ENCODE data around the gene PCBP3. TPM values are rescaled to one million over a fixed set of nuclear protein-coding genes. Genes with fewer than 3 reads are reported as not detected.
"Not testable (repeated sequence)": the region's sequence is repeated elsewhere in the genome, so short reads cannot be mapped to it uniquely, and the experiment has no call there.

PCBP3 gene
- total RNA-seq, 1 donor from 2014 or later = 5.0 TPM

- no peak for DNase-seq (ENCODE audit: low spot score in 2 of 2, unreplicated experiment in 2 of 2)
- H3K36me3 Mint-ChIP-seq = no peaks in the 10 kb centered on the region
- peaks cover 6% of the 10 kb centered on the region for H3K9me3 Mint-ChIP-seq
- H3K27ac Mint-ChIP-seq = no peak overlapping the region
- peaks cover 4% of the 10 kb centered on the region for H3K27me3 Mint-ChIP-seq (ENCODE audit: low read depth)
- TF ChIP-seq CTCF (IDR thresholded peaks at IDR 0.05; ENCODE audit: unreplicated experiment) = no peak
- no peak overlapping the region for H3K4me3 Mint-ChIP-seq
- no peaks in the 10 kb centered on the region for H3K4me1 Mint-ChIP-seq
These were observed 160.3 kb downstream of the PCBP3 start for GRCh38 chr21:45803618-45804340.

GRCh38 chr21:45804809-45805313, 161.3 kb downstream of the PCBP3 start:
- Mint-ChIP-seq H3K4me1 (no peaks in the 10 kb centered on the region), H3K9me3 (peaks cover 6% of the 10 kb centered on the region), H3K36me3 (no peaks in the 10 kb centered on the region), H3K4me3 (no peak overlapping the region), H3K27me3 (ENCODE audit: low read depth) (peaks cover 8% of the 10 kb centered on the region), H3K27ac (no peak overlapping the region)
- no peak for TF ChIP-seq CTCF (IDR thresholded peaks at IDR 0.05; ENCODE audit: unreplicated experiment)
- DNase-seq (ENCODE audit: low spot score in 2 of 2, unreplicated experiment in 2 of 2) = no peak

GRCh38 chr21:45805321-45805720, 161.8 kb downstream of the PCBP3 start:
- TF ChIP-seq CTCF (IDR thresholded peaks at IDR 0.05; ENCODE audit: unreplicated experiment) = no peak
- no peaks in the 10 kb centered on the region for H3K36me3 Mint-ChIP-seq
- no peak for DNase-seq (ENCODE audit: low spot score in 2 of 2, unreplicated experiment in 2 of 2)

GRCh38 chr21:45806042-45806441, 162.5 kb downstream of the PCBP3 start:
- Mint-ChIP-seq H3K27ac (no peak overlapping the region), H3K4me3 (no peak overlapping the region), H3K27me3 (ENCODE audit: low read depth) (peaks cover 9% of the 10 kb centered on the region), H3K4me1 (no peaks in the 10 kb centered on the region), H3K9me3 (peaks cover 6% of the 10 kb centered on the region), H3K36me3 (no peaks in the 10 kb centered on the region)
- DNase-seq (ENCODE audit: low spot score in 2 of 2, unreplicated experiment in 2 of 2) = no peak
- TF ChIP-seq CTCF (IDR thresholded peaks at IDR 0.05; ENCODE audit: unreplicated experiment) = no peak

More at GRCh38 chr21:45805321-45805720, 161.8 kb downstream of the PCBP3 start:
- H3K27me3 Mint-ChIP-seq (ENCODE audit: low read depth) = peaks cover 8% of the 10 kb centered on the region
- H3K9me3 Mint-ChIP-seq = peaks cover 6% of the 10 kb centered on the region
- H3K4me1 Mint-ChIP-seq = no peaks in the 10 kb centered on the region
- H3K4me3 Mint-ChIP-seq = no peak overlapping the region
- H3K27ac Mint-ChIP-seq = no peak overlapping the region

GRCh38 chr21:45808663-45809062, 165.1 kb downstream of the PCBP3 start:
- Mint-ChIP-seq H3K27me3 (ENCODE audit: low read depth) (peaks cover 22% of the 10 kb centered on the region), H3K9me3 (peaks cover 11% of the 10 kb centered on the region)
- H3K4me3 Mint-ChIP-seq; H3K36me3 Mint-ChIP-seq; DNase-seq (ENCODE audit: low spot score in 2 of 2, unreplicated experiment in 2 of 2); H3K27ac Mint-ChIP-seq; H3K4me1 Mint-ChIP-seq: not testable (repeated sequence)

GRCh38 chr21:45809421-45809820, 165.9 kb downstream of the PCBP3 start:
- H3K36me3 Mint-ChIP-seq = no peaks in the 10 kb centered on the region
- no peaks in the 10 kb centered on the region for H3K4me1 Mint-ChIP-seq
- TF ChIP-seq CTCF (IDR thresholded peaks at IDR 0.05; ENCODE audit: unreplicated experiment) = no peak
- H3K27me3 Mint-ChIP-seq (ENCODE audit: low read depth) = peaks cover 22% of the 10 kb centered on the region
- no peak overlapping the region for H3K27ac Mint-ChIP-seq
- H3K4me3 Mint-ChIP-seq = no peak overlapping the region
- H3K9me3 Mint-ChIP-seq = peaks cover 11% of the 10 kb centered on the region
- peak in 1 of 2 experiments; percentile 33 for DNase-seq (ENCODE audit: low spot score in 2 of 2, unreplicated experiment in 2 of 2)

Data from mesothelial cell of epicardium (in vitro differentiated cells).